COLO829 (cell line): Measurements from ENCODE around the gene AADACL4.
"Not testable (repeated sequence)": the region's sequence is repeated elsewhere in the genome, so short reads cannot be mapped to it uniquely, and the experiment has no call there.

Source experiments
- DNase-seq: peaks from one replicate; pipeline ENCODE4 v3.0.0; 2012; ENCODE audit warnings: low spot score

AADACL4 gene

GRCh38 chr1:12629985-12630760, 13.7 kb upstream of the AADACL4 start:
- DNase-seq, result no peak

DNA sequence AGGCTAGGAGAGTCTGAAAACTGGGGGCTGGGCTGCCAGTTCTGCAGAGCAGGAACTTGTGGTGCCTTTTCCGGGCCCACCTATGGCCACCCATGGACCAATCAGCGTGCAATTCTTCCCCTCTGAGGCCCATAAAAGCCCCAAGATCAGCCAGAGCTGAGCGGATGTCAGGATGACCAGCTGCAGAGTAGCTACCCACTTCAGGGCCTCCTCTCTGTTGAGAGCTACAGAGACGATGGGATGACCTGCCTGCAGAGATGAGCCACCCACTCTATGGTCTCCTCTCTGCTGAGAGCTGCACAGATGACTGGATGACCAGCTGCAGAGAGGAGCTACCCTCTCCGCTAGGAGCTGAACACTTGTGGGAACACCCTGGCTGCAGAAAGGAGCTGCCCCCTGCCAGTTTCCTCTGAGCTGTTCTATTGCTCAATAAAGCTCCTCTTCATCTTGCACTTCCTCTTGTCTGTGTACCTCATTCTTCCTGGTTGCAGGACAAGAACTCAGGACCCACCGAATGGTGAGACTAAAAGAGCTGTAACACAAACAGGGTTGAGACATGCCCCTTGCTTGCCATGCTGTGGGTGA, 12.8 kb upstream of the AADACL4 start:
- DNase-seq, result no peak

DNA sequence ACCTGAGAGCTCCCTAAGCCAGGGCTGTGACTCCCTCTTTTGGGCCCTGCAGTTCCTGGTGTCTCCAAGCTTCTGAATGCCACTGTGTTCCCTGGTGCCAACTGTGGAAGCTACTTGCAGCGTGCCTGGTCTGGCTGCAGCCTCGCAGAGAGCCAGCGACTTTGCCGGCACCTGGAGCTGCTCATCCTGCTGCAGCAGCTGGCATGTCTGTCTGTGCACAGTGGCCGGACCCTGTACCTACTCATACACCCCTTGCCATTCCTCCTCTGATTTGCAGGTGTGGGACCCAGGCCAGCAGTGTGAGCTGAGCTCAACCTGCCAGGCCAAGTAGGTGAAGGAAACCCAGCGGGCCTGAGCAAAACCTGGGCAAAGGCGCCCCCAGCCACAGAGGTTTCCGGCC, 12.3 kb upstream of the AADACL4 start:
- no peak for DNase-seq

- no peak for DNase-seq
Measured at GRCh38 chr1:12634156-12634555, 9.7 kb upstream of the AADACL4 start.

DNA sequence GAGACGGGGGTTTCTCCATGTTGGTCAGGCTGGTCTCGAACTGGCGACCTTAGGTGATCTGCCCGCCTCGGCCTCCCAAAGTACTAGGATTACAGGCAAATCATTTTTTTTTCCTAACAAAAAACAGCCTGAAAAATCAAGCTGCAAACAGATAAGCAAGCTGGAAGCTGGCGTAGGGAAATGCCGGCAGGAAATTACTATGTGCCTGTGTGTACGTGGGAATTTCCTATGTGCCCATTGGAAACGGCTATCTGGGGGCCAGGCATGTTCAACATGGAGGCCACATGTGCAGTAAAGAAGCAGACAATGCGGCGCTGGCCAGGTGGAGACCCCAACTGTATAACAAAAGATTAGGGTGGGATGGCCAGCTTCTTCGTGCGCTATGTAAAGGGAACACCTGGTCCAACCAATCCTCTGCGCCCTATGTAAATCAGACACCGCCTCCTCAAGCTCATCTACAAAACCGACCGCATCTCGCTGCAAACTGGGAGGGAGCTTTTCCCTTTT, 9.1 kb upstream of the AADACL4 start:
- DNase-seq, result no peak

GRCh38 chr1:12636098-12636950, 7.6 kb upstream of the AADACL4 start:
- DNase-seq, result no peak

GRCh38 chr1:12637693-12638092, 6.2 kb upstream of the AADACL4 start:
- no peak for DNase-seq

GRCh38 chr1:12640237-12640957, 3.5 kb upstream of the AADACL4 start:
- no peak for DNase-seq

DNA sequence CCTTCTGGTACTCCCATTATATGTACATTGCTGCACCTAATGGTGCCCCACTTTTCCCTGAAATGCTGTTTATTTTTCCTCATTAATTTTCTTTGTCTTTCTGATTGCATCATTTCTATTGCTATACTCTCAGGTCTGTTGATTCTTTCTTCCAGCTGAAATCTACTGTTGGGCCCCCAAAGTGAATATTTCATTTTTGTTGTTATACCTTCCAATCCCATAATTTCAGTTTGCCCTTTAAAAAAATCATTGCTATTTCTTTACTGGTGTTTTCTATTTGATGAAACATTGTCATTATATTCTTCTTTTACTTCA, 3.0 kb upstream of the AADACL4 start:
- DNase-seq, result no peak

DNA sequence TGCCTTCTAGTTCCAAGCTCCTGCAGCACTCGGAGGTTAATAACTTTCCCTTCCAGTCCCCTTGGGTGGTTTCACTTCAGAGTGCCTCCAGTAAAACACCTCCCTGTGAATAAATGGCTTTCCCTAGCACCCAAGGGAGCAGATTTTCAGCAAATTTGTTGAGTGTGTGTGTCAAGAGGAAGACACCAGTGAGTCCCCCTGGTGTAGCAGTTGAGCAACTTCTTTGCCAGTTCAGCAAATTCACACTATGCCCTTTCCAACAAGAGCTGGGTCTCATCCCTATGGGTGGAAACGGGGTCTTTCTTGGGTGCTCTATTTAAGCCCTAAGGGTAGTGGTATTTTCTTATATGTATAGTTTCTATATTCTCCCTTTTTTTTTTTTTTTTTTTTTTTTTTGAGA, 806 bp upstream of the AADACL4 start:
- DNase-seq, result no peak

DNA sequence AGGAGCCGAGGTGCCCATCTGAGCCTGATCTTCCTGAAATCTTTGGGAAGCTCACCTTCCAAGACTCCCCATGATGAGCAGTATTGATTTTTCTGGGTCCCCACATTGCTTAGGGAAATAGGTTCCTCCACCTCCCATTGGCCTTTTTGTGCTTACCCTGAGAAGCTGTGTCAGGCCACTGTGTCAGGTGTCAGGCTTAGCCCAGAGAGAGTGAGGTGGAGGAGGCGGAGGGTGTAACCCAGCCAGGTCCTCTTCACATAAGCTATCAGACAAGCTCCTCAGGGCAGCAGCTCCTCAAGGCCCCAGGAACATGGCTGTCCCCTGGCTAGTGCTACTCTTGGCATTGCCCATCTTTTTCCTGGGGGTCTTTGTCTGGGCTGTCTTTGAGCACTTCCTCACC, 352 bp downstream of the AADACL4 start:
- no peak for DNase-seq

GRCh38 chr1:12644829-12645228, 944 bp downstream of the AADACL4 start:
- no peak for DNase-seq

- DNase-seq, result not testable (repeated sequence)
Measured at GRCh38 chr1:12645401-12645800, 1.5 kb downstream of the AADACL4 start.

DNA sequence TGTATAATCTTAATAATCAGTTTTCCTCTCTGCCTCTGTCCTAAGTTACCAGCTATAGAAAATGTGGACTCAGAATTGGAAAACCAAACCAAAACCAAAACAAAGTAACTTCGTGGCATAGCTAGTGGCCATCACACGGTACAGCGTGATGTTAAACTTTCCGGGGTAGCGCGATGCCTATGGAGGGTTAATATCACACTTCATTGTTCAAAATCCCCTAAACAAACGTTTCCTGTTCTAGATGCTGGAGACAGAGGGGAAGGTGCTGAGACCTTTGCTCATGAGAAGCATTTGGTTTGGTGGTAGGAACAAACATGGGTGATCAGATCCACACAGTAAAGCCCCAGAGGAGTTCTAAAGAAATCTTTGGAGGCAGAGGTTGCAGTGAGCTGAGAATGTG, 4.9 kb downstream of the AADACL4 start:
- no peak for DNase-seq

- no peak for DNase-seq
Measured at GRCh38 chr1:12649971-12650421, 6.1 kb downstream of the AADACL4 start.

GRCh38 chr1:12654004-12654567, 10.2 kb downstream of the AADACL4 start:
- no peak for DNase-seq

DNA sequence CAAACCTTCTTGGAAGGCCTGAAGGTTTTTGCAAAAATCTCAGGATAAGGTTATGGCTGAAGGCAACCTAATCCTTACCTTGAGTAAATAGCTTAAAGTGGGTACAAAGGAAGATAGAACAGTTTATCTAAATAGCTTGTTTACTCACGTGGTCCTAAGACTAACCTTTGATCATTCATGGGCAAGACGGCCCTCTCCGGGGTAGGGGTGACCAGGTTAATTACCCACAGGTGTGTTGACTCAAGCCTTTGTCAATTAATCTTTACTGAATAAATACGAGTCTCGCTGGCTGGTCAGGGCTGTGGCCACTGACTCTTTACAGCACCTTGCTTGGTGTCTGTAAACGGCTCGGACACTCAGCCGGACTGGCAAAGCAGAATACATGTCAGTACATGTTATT, 10.8 kb downstream of the AADACL4 start:
- DNase-seq, result no peak

DNA sequence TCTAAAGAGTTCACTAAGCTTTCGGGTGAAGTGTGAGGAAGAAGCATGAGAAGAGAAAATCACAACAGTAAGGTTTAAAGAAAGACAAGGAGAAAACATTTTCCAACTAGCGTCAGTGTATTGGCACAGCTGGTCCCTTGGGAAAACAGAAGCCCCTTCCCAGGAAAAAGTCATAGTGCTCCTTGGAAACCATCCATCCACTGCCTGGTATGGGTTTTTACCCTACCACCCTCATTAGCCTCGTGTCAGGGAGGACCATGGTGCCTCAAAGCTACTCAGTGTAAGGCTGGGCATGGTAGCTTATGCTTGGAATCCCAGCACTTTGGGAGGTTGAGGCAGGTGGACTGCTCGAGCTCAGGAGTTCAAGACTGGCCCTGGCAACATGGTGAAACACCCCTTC, 12.7 kb downstream of the AADACL4 start:
- no peak for DNase-seq

GRCh38 chr1:12657060-12657884, 13.4 kb downstream of the AADACL4 start:
- no peak for DNase-seq

DNA sequence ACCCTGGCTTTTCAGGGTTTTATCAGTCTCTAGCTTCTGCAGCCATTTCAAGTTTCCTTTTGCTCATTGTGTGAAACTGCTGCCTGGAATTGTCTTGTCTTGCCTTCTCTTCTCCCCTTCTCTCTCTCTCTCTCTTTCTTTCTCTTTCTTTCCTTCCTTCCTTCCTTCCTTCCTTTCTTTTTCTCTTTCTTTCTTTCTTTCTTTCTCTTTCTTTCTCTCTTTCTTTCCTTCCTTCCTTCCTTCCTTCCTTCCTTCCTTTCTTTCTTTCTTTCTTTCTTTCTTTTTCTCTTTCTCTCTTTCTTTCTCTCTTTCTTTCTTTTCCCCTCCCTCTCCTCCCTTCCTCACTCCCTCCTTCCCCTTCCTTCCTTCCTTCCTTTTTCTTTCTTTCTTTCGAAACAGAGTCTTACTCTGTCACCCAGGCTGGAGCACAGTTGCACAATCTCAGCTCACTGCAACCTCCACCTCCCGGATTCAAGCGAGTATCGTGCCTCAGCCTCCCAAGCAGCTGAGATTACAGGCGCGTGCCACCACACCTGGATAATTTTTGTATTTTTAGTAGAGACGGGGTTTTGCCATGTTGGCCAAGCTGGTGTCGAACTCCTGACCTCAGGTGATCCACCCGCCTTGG, 14.1 kb downstream of the AADACL4 start:
- DNase-seq, result not testable (repeated sequence)
